K562 (cell line): ENCODE data around the gene ECI2. TPM values are rescaled to one million over a fixed set of nuclear protein-coding genes. Genes with fewer than 3 reads are reported as not detected.

ENCODE experiments used
- polyA plus RNA-seq, 8 experiments: library from polyadenylated mRNA; depleted of rRNA in 4 of 8; stranded (reverse) in 5 of 8; unstranded in 3 of 8; fragments of >200 nt; fragmentation: Nextera tagmentation in 2 of 8; fragmentation: Illumina TruSeq in 1 of 8; extraction: Ambion mirVana in 2 of 8; extraction: Trizol in 1 of 8; gene quantifications; 2 replicates each; pipeline versions ENCODE4 v1.2.1 to v1.2.3, GENCODE V29; 2011 to 2014; ENCODE audit warnings: inconsistent platforms in 1 of 8, missing spikeins in 1 of 8
- total RNA-seq, 7 experiments: library from RNA; depleted of rRNA in 6 of 7; stranded (reverse); fragments of >200 nt in 6 of 7; fragmentation: Illumina TruSeq in 2 of 7; extraction: Trizol in 2 of 7; gene quantifications; 2 replicates each; pipeline versions ENCODE4 v1.2.1 to v1.2.3, GENCODE V29; 2011 to 2021; ENCODE audit warnings: low replicate concordance in 1 of 7

The ECI2 gene
- total and polyA plus RNA-seq, 9 of the 15 experiments (the other 6 are each of a cell fraction or from before 2014, with no cell fraction given) = 80.7 to 377 (median 142) TPM

Other genes with a start within 250 kb of the ECI2 start
- not detected in 2 replicates for gene FAM217A, start 56.4 kb downstream of the ECI2 start, total RNA-seq (2014; rRNA removed)
- not detected in 2 replicates for gene FAM217A, start 56.4 kb downstream of the ECI2 start, total RNA-seq (2014; rRNA removed; fragmentation: Illumina TruSeq; extraction: Trizol)
- gene FAM217A, start 56.4 kb downstream of the ECI2 start, total RNA-seq (2015; rRNA removed; fragmentation: Illumina TruSeq; extraction: Trizol) = not detected in 2 replicates
- gene FAM217A, start 56.4 kb downstream of the ECI2 start, total RNA-seq (2021) = not detected in 2 replicates
- not detected in 2 replicates for gene FAM217A, start 56.4 kb downstream of the ECI2 start, polyA plus RNA-seq (2011; rRNA removed)
- not detected in 2 replicates for gene FAM217A, start 56.4 kb downstream of the ECI2 start, polyA plus RNA-seq (2014; fragmentation: Illumina TruSeq; extraction: Trizol)
- gene FAM217A, start 56.4 kb downstream of the ECI2 start, polyA plus RNA-seq (2014; fragmentation: Nextera tagmentation; extraction: Ambion mirVana) = not detected
- not detected in 2 replicates for gene FAM217A, start 56.4 kb downstream of the ECI2 start, polyA plus RNA-seq (2014; rRNA removed)